Naive B cell (primary cell): ENCODE results near the gene PROM1. TPM values are rescaled to one million over a fixed set of nuclear protein-coding genes. Genes with fewer than 3 reads are reported as not detected.

ENCODE experiments used
- ATAC-seq, 2 donors: fragments of 150-1000 bp; cut with Tn5 transposase; 2 replicates each; pipeline ENCODE4 v1.10.0; 2021; ENCODE audit warnings: low read depth in 2 of 2, mild to moderate bottlenecking in 2 of 2, moderate library complexity in 2 of 2
- DNase-seq: peaks from one replicate; pipeline ENCODE4 v3.0.0; 2022
- H3K27ac Mint-ChIP-seq, 6 donors: one replicate each; pipeline ENCODE4 v1.8.0; 2020 to 2022; ENCODE audit warnings: mild to moderate bottlenecking in 6 of 6, mixed read lengths in 6 of 6, moderate library complexity in 5 of 6, inconsistent platforms in 2 of 6
- H3K27me3 Mint-ChIP-seq, 3 donors: one replicate each; pipeline ENCODE4 v1.8.0; 2021 to 2022; ENCODE audit warnings: mixed read lengths in 3 of 3, mild to moderate bottlenecking in 1 of 3
- H3K36me3 Mint-ChIP-seq, 2 donors: one replicate each; pipeline ENCODE4 v1.8.0; 2020 to 2022; ENCODE audit warnings: mixed read lengths in 2 of 2, inconsistent platforms in 1 of 2, mild to moderate bottlenecking in 1 of 2
- H3K4me1 Mint-ChIP-seq, 3 donors: one replicate each; pipeline ENCODE4 v1.8.0; 2020 to 2022; ENCODE audit warnings: mixed read lengths in 3 of 3, inconsistent platforms in 1 of 3, mild to moderate bottlenecking in 1 of 3, moderate library complexity in 1 of 3
- H3K4me3 Mint-ChIP-seq, 8 donors: one replicate each; pipeline ENCODE4 v1.8.0; 2020 to 2022; ENCODE audit warnings: mild to moderate bottlenecking in 8 of 8, mixed read lengths in 8 of 8, moderate library complexity in 8 of 8, inconsistent platforms in 2 of 8
- H3K9me3 Mint-ChIP-seq, 7 donors: one replicate each; pipeline ENCODE4 v1.8.0; 2020 to 2022; ENCODE audit warnings: mixed read lengths in 7 of 7, mild to moderate bottlenecking in 5 of 7, inconsistent platforms in 2 of 7, moderate library complexity in 1 of 7
- polyA plus RNA-seq, 6 donors: library from polyadenylated mRNA; unstranded; fragments of 300-500 nt; fragmentation: Illumina TruSeq; gene quantifications; one replicate each; pipeline ENCODE4 v1.2.3, GENCODE V29; 2021; ENCODE audit warnings: low read depth in 6 of 6

The PROM1 gene
- polyA plus RNA-seq, 6 donors from 2014 or later, result not detected

GRCh38 chr4:16001484-16001858 lies 82.4 kb downstream of the PROM1 start:
- Mint-ChIP-seq H3K4me1 (no peaks in the 10 kb centered on the region), H3K36me3 (no peaks in the 10 kb centered on the region), H3K9me3 (peaks cover 0 to 1% (median 0%) of the 10 kb centered on the region in 7 donors), H3K4me3 (no peak overlapping the region), H3K27me3 (no peaks in the 10 kb centered on the region), H3K27ac (no peak overlapping the region)
- DNase-seq (peak; percentile 44), ATAC-seq (peak; percentile 65 to 82)

GRCh38 chr4:16000708-16001483 lies 82.9 kb downstream of the PROM1 start:
- Mint-ChIP-seq H3K4me1 (no peaks in the 10 kb centered on the region), H3K36me3 (no peaks in the 10 kb centered on the region), H3K9me3 (peaks cover 0 to 1% (median 0%) of the 10 kb centered on the region in 7 donors), H3K27ac (no peak overlapping the region), H3K27me3 (no peaks in the 10 kb centered on the region), H3K4me3 (no peak overlapping the region)
- ATAC-seq (no peak), DNase-seq (no peak)

GRCh38 chr4:15996773-15997172 lies 87.0 kb downstream of the PROM1 start:
- H3K36me3 Mint-ChIP-seq, result no peaks in the 10 kb centered on the region

GRCh38 chr4:15995826-15996225 lies 88.0 kb downstream of the PROM1 start:
- Mint-ChIP-seq H3K27me3 (no peaks in the 10 kb centered on the region), H3K4me1 (no peaks in the 10 kb centered on the region), H3K36me3 (no peaks in the 10 kb centered on the region), H3K27ac (no peak overlapping the region), H3K4me3 (no peak overlapping the region), H3K9me3 (peaks cover 0 to 1% (median 0%) of the 10 kb centered on the region in 7 donors)
- ATAC-seq (no peak), DNase-seq (no peak)

More at GRCh38 chr4:15996773-15997172, 87.0 kb downstream of the PROM1 start:
- peaks cover 0 to 1% (median 0%) of the 10 kb centered on the region in 7 donors for H3K9me3 Mint-ChIP-seq
- H3K4me1 Mint-ChIP-seq, result no peaks in the 10 kb centered on the region
- no peaks in the 10 kb centered on the region for H3K27me3 Mint-ChIP-seq
- ATAC-seq, result no peak
- no peak for DNase-seq
- H3K27ac Mint-ChIP-seq, result peak overlapping the region in 1 of 6 donors; percentile 80
- H3K4me3 Mint-ChIP-seq, result no peak overlapping the region

GRCh38 chr4:15992167-15992485 lies 91.7 kb downstream of the PROM1 start:
- Mint-ChIP-seq H3K27ac (no peak overlapping the region), H3K9me3 (peaks cover 0 to 1% (median 0%) of the 10 kb centered on the region in 7 donors), H3K4me3 (no peak overlapping the region), H3K27me3 (peaks cover 3 to 6% (median 5%) of the 10 kb centered on the region in 3 donors), H3K36me3 (no peaks in the 10 kb centered on the region), H3K4me1 (no peaks in the 10 kb centered on the region)
- ATAC-seq (no peak), DNase-seq (no peak)

- H3K36me3 Mint-ChIP-seq, result no peaks in the 10 kb centered on the region
Observed at GRCh38 chr4:15990570-15991285, 93.1 kb downstream of the PROM1 start.

GRCh38 chr4:15989424-15989823 lies 94.4 kb downstream of the PROM1 start:
- ATAC-seq, result no peak
- Mint-ChIP-seq H3K27me3 (peaks cover 3 to 6% (median 5%) of the 10 kb centered on the region in 3 donors), H3K27ac (no peak overlapping the region), H3K4me3 (no peak overlapping the region), H3K4me1 (no peaks in the 10 kb centered on the region), H3K36me3 (no peaks in the 10 kb centered on the region), H3K9me3 (no peaks in the 10 kb centered on the region)
- DNase-seq, result no peak

More at GRCh38 chr4:15990570-15991285, 93.1 kb downstream of the PROM1 start:
- ATAC-seq (no peak), DNase-seq (no peak)
- Mint-ChIP-seq H3K4me3 (no peak overlapping the region), H3K27ac (no peak overlapping the region), H3K4me1 (no peaks in the 10 kb centered on the region), H3K9me3 (no peaks in the 10 kb centered on the region), H3K27me3 (peaks cover 3 to 6% (median 5%) of the 10 kb centered on the region in 3 donors)

GRCh38 chr4:15988222-15988621 lies 95.6 kb downstream of the PROM1 start:
- ATAC-seq (no peak), DNase-seq (no peak)
- Mint-ChIP-seq H3K27me3 (peaks cover 3 to 6% (median 5%) of the 10 kb centered on the region in 3 donors), H3K4me1 (no peaks in the 10 kb centered on the region), H3K9me3 (no peaks in the 10 kb centered on the region), H3K4me3 (no peak overlapping the region), H3K36me3 (no peaks in the 10 kb centered on the region), H3K27ac (no peak overlapping the region)

- no peaks in the 10 kb centered on the region for H3K36me3 Mint-ChIP-seq
- peaks cover 5 to 6% (median 6%) of the 10 kb centered on the region in 3 donors for H3K27me3 Mint-ChIP-seq
- ATAC-seq (no peak), DNase-seq (no peak)
- H3K27ac Mint-ChIP-seq, result peak overlapping the region in 1 of 6 donors; percentile 6
- no peaks in the 10 kb centered on the region for H3K4me1 Mint-ChIP-seq
- H3K4me3 Mint-ChIP-seq, result no peak overlapping the region
- no peaks in the 10 kb centered on the region for H3K9me3 Mint-ChIP-seq
Observed at GRCh38 chr4:15986907-15987306, 96.9 kb downstream of the PROM1 start.

GRCh38 chr4:15983610-15984009 lies 100.2 kb downstream of the PROM1 start:
- ATAC-seq, result no peak
- no peak for DNase-seq
- H3K4me3 Mint-ChIP-seq, result no peak overlapping the region
- no peaks in the 10 kb centered on the region for H3K4me1 Mint-ChIP-seq
- H3K27ac Mint-ChIP-seq, result no peak overlapping the region
- H3K36me3 Mint-ChIP-seq, result no peaks in the 10 kb centered on the region
- H3K9me3 Mint-ChIP-seq, result no peaks in the 10 kb centered on the region
- peaks cover 0 to 3% (median under 1%) of the 10 kb centered on the region in 3 donors for H3K27me3 Mint-ChIP-seq

GRCh38 chr4:15982842-15983524 lies 100.8 kb downstream of the PROM1 start:
- ATAC-seq, result no peak
- H3K27ac Mint-ChIP-seq, result no peak overlapping the region
- no peaks in the 10 kb centered on the region for H3K9me3 Mint-ChIP-seq
- H3K4me3 Mint-ChIP-seq, result no peak overlapping the region
- DNase-seq, result no peak
- peaks cover 0 to 3% (median 0%) of the 10 kb centered on the region in 3 donors for H3K27me3 Mint-ChIP-seq
- H3K4me1 Mint-ChIP-seq, result no peaks in the 10 kb centered on the region
- no peaks in the 10 kb centered on the region for H3K36me3 Mint-ChIP-seq

GRCh38 chr4:15976456-15977447 lies 107.1 kb downstream of the PROM1 start:
- Mint-ChIP-seq H3K4me3 (no peak overlapping the region), H3K27ac (peak overlapping the region in 1 of 6 donors; percentile 39), H3K36me3 (no peaks in the 10 kb centered on the region), H3K4me1 (no peaks in the 10 kb centered on the region), H3K9me3 (no peaks in the 10 kb centered on the region), H3K27me3 (no peaks in the 10 kb centered on the region)
- no peak for DNase-seq
- no peak for ATAC-seq
